Hematopoietic multipotent progenitor cell treated with erythropoietin and hydrocortisone succinate and interleukin-3 and kit ligand, for 15 days (in vitro differentiated cells): Measurements from ENCODE around the gene RAMP3.
"Not testable (repeated sequence)": the region's sequence is repeated elsewhere in the genome, so short reads cannot be mapped to it uniquely, and the experiment has no call there.

ENCODE experiments used
- DNase-seq: peaks from one replicate; pipeline ENCODE4 v3.0.0-alpha.2; 2015; ENCODE audit warnings: low spot score

Gene RAMP3, protein sequence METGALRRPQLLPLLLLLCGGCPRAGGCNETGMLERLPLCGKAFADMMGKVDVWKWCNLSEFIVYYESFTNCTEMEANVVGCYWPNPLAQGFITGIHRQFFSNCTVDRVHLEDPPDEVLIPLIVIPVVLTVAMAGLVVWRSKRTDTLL

DNA sequence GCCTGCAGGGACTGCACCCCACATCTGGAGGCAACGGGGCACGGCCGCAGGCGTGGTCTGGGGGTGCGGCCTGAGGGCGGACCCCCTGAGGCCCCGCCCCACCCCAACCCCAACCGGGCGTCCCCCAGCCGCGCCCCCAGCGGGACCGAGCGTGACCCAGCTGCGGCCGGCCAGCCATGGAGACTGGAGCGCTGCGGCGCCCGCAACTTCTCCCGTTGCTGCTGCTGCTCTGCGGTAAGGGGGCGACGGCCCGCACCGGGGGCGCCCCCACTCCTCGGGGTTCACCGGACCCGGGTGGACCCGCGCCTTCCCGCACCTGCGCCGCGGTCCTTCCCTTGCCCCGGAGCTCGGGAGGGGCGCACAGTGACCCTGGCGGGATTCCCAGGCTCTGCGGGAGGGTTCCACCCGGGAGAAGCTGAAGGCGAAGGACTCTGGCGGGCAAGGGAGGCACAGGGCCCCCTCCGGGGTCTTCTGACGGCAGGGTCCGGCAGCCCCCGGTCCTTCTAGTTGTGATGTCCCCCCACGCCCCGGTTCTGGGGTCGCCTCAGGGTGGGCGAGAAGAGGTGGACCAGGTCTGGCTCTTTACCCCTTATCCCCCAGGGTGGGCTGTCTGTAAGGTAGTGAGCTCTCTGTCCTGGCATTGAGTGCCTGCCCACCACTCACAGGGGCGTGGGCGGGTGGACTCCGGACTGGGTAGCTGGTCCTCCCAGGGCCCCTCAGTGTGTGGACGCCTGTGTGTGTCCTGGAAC, at the start of gene RAMP3:
RAMP3 (plus strand) TSS at position 139 of the 749 bp plus-strand sequence; CDS start at position 177, 38 bp downstream.
- DNase-seq: no peak

DNA sequence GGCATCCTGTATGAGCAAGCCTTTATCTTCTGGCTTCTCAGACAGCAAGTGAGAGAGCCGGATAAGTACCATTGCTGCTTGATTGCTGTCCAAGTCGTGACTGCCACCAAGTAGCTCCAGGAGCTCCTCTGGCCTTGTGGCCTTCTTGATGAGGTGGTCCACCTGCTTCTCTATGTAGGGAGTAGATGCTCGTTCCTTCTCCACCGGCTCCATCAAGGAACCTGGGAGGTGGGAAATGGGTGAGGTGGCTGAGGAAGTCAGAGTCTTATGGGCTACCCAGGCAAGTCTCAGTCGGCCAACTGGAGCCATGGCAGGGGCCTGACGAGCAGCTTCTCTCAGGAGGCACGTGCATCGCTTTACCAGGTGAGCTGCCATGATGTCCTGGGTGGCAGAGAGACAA, 48.7 kb upstream of the RAMP3 start:
- DNase-seq: no peak

DNA sequence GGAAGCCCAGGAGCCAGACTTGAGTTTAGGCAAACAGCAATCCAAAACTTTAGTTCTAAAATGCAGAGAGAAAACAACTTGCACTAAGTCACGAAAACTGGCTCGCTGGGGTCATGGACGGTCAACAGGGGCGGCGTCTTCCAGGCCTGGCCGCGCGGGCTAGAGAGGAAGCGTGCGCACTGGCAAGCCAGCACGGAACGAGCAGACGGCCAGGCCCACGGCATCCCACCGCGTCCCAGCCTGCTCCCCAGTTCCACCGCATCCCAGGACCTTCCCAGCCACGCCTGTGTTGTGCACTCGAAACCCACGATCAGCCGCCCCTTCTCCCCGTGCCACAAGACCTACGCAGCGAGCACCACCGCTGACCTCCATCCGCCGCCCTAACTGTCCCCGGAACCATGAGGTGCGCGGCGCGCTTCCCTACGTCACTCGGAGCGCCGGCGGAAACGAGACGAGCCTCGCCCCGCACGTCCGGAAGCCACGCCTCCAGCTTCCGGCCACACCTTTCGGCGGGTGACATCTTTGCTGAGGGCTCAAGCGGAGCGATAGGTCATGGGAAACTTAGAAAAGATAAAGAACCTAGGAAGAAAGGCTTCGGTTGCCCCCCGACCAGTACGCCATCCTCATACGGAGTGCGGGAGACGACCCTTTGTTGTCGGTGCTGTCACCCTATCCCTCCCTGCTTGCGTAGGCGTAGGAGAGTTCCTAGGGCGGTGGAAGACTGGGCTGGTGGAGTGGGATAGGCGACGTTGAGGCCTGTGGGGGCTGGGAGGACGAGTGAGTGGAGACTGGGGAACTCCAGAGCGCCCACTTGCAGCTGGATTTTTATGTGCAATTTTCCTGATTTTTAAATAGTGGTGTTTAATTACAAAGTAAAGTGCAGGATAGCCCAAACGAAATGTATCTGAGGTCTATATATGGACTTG, 46.0 kb upstream of the RAMP3 start, which contains the start of gene TBRG4:
TBRG4 (minus strand) TSS at position 400 of the 926 bp plus-strand sequence. CDS start 2,460 bp downstream, outside the sequence.
- peak; percentile 95 for DNase-seq

DNA sequence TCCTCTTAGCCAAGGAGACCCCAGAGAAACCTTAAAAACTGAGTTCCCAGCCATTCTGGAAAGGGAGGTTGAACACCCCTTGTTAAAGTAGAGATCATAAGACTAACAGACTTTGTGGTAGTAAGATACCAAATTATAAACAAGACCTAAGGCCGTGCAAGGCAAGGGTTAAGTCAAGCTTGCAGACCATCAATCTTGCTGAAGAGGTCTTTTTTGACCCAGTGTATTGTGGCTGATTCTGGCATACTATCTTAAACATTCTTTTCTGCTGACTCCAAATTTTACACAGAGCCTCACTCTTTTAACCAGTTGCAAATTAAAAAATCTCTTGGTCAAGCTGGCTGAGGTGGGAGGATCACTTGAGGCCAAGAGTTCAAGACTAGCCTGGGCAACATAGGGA, 44.9 kb upstream of the RAMP3 start:
- no peak for DNase-seq

DNA sequence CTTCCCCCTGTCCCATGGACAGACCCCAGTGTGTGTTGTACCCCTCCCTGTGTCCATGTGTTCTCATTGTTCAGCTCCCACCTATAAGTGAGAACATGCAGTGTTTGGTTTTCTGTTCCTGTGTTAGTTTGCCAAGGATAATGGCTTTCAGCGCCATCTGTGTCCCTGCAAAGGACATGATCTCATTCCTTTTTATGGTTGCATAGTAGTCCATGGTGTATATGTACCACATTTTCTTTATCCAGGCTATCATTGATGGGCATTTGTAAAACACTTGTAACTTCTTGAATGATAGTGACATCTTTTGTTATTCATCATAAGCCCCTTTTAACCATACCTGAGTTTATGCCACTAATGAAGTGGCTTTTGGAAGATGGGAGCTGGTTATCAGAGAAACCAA, 43.3 kb upstream of the RAMP3 start:
- not testable (repeated sequence) for DNase-seq

DNA sequence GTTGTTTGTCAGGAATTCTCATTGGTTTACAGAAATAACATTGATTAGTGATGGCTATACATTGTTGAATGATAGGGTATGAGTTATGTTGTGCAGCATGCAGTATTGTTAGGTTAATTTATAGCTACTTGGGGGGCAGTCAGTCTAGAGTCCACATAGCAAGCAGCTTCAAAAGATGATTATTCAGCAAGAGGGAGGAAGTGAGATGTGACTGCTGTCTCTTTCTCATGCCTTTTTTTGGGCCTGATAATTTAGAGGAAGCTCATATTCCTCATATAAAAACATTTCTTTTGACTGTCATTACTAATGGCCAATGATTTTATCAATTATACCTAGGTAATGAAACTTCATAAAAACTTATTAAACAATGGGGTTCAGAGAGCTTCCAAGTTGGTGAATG, 42.7 kb upstream of the RAMP3 start:
- no peak for DNase-seq

DNA sequence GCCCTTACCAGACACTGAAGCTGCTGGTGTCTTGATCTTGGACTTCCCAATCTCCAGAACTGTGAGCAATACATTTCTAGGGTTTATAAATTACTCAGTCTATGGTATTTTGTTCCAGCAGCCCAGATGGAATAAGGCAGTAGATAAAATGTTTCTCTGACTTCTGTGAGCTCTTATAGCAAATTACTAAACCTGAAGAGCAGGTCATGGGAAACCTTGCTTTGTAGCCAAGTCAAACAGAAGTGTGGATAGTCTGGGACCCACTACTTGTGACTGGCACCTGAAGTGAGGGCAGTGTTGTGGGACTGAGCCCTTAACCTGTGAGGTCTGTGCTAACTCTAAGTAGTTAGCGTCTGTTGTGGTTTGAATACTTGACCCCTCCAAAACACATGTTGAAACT, 41.5 kb upstream of the RAMP3 start:
- no peak for DNase-seq

DNA sequence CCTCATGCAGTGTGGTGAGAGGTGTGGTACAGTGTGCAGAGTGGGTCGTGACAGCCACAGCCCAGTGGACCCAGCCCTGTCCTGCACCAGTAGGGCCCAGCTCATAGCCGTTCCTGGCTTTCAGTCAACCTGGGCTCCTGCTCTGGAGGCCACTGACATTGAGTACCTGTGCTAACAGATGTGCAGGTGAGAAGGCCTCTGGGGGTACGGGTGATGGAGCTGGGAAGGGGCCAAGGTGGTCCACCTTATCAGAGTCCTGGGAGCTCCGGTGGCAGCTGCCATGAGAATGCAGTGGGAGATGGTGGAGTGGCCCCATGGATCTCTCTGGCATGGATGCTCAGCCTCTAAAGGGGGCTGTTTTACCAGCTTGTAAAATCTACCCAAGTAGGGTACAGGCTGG, 40.0 kb upstream of the RAMP3 start:
- DNase-seq: no peak

DNA sequence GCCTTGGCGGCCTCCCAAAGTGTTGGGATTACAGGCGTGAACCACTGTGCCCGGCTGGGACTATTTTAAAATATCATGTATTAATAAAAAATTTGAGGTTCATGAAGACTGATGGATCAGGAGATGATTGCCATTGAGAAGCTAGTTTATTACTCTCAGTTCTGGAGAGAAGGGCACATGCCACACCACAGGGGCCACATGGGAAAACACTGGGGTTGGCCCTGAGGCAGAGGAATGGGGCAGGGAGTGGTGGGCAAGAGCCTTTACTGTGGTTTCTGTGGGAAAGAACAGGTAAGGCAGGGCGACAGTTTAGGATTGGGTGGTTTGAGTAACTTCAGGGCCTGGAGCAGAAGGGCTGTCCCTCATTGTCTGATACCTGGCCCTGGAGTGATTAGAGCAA, 39.3 kb upstream of the RAMP3 start:
- DNase-seq: no peak

DNA sequence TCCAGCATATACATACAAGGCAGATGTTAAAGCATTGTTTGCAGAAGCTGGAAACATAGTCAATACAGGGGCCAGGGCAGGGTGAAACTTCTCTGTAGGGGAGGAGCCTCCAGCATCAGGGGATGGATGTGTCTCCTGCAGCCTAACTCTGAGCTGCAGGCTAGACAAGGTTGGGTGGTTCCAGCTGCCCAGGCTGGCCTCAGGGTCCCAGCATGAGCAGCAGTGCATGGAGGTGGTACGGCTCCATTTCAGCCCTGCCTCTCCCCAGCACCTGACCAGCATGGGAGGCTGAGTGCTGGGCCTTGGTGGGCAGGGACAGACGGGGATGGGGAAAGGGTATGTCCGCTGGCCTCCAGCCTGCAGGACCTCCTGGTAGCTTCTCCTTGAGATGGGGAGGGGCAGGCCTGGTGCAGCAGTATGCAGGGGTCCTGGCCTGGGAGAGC, 38.7 kb upstream of the RAMP3 start:
- DNase-seq: no peak

DNA sequence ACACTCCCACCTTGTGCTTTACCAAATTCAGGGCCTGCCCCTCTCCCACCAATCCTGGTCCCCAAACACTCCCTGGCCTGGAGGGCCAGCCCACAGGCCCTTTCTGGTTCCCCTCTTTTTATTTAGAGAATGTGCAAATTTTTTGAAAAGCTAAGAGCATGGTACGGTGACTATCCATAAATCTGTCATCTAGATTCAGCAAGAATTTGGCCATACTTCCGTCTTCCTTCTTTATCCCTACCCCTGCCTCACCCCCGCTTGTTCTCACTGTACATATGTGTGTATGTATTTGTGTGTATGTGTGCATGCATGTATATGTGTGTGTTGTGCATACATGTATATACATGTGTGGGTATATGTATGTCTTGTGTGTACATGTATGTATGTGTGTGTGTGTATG, 38.0 kb upstream of the RAMP3 start:
- no peak for DNase-seq

DNA sequence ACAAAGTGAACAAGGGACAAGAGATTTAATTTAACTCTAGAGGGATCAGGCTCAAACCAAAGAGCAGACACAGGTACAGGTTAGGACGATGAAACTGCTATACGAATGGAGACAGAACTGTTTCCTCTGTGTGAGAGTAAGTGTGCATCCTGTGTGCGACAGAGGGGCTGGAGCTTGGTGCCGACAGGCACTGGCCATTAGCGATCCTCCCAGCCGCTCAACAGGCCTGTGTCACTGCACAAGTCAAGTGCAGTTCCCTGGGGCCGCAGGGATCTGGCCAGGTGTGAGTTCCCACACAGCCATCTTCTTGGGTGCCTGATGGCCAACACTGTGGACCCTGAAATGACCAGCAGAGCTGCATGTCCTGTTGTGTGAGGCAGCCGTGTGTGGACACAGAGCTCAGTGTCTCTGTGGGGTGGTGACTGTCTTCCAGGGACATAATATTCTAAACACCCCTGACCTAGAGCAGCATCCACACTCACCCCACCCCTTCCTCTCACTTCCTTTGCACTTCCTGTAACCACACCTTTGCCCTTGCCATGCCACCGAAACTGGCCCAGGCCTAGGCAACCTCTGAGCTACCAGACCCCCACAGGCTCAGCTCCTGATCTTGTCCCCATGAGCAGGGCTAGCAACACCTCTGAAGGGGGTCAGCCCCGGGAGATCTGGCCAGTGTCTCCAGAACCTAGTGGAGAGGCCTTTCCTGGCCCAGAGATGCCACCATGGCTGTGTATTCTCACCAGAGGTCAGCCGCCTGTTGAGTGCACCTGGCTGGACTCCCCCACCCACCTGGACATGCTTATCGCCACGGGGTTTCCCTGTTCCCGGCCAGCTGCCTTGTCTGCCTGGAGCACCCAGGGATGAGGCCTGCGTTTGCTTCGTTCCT, 34.4 kb upstream of the RAMP3 start:
- DNase-seq: no peak

DNA sequence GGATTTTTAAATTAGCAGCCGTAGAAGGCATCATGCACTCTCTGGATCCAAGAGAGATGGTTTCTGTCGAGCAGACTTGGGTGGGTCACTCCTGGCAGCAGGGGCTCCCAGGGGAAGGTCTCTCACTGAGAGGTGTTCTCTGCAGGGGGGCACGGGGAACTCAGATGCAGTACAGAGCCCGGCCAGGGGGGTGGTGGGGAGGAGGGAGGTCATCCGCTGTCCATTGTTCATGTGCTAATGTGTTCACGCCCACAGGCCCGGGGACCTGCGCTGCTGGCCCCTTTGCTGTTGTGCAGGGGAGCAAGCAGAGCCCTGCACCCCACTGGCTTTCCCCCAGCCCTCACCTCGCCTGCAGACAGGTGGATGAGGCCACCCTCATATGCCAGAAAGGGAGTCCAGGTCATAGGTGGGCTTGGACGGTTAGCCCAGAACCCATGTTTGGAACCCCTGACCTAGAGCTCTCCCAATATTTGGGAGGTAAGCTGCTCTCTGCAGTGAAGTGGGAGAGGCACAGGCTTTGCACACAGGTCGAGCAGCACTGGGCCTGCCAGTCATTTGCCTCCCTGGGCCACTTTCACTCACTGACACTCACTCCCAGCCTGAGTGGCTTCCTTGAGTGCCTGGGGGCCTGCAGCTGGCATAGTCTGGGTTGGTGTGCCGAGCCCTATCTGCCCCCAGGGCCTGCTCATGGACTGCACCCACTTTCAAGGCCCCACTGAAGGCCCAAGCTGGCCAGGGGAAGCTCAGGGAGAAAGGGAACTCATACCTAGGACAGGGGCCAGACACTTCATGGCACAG, 33.5 kb upstream of the RAMP3 start:
- DNase-seq: no peak

DNA sequence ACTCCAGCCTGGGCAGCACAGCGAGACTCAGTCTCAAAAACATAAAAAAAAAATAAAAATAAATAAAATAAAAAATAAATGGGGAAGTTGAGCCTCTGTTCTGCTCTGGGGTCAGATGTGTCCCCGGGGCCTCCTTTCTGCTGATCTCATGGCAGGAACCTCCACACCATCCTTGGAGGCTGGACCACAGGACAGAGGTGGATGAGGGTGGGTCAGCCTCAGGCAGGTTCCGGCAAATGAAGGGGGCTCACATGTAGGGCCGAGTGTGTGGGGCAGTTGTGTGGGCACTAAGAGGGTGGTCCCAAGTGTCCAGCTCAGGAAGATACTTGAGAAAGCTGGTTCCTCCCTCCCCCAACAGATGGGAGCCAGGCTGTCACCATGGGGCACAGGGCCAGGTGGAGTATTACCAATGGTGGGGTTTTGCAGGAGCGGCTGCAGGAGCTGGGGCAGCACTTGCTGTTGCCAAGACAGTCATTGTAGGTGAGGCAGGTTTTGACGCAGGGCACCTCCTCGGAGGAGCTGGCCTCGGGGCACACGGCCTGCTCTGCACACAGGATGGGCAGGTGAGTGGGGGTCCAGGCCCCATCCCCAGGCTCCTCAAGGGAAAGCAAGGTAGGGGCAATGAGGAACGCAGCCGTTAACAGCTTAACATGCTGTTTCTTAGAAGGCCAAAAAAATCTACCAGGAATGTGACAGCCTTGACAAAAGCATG, 32.2 kb upstream of the RAMP3 start:
- no peak for DNase-seq

DNA sequence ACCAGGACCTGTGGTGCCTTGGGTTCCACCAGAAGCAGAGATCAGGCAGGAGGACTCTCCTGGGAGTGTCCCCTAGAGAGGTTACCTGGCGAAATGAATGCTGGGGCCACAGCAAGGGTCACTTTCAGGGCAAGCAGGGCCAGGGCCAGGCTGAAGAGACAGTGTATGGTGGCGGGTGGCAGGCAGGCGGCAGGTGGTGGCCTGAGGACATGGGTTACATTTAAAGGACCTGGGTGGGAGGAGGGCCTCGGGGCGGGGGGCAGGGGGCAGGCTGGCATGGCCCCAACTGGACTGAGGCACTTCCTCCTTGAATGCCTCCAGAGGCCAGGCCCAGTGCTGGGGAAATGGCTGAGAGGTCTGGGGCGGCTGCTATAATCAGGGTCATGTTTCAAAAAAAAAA, 31.4 kb upstream of the RAMP3 start:
- DNase-seq: no peak

DNA sequence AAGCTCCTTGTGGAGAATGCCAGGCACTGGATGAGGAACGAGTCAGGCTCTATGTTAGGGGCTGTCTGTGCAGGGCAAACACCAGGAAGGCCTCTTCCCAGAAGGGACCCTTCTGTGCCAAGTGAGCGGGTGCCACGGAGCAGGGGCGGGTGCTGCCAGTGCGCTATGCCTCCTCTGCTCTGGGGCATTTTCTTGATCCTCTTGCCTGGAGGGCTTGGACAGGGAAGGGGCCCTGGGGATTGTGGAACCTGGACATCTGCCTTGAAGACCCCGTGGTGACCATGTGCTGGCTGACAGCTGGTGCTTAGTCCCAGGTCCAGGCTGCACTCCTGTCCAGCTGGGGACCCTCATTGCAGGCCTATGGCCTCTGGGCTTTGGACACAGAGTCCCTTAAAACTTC, 30.7 kb upstream of the RAMP3 start:
- no peak for DNase-seq

DNA sequence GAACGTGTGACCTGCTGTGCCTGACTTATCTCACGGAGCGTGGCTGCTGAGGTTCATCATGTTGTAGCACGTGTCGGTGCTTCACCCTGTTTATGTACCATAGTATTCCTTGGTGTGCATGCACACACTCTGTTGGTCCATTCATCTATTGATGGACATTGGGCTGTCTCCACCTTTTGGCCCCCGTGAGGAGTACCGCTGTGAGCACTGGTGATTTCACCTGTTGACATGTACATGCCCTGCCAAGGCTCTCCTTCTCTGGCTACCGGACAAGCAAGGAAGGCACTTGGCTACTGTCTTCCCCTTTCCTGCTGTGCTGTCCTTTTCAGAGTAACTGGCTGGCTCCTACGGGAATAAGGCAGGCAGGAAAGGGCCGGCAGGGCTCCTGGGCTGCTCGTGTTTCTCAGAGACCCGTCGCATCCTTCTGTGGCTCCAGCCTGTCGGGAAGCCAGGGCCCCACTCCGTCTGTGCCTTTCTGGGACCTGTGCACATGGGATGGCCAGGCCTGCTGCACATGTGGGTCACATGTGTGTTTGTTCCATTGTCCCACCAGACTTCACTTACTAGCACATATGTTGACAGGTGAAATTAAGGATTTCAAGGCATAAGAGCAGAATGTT, 28.3 kb upstream of the RAMP3 start:
- DNase-seq: no peak

DNA sequence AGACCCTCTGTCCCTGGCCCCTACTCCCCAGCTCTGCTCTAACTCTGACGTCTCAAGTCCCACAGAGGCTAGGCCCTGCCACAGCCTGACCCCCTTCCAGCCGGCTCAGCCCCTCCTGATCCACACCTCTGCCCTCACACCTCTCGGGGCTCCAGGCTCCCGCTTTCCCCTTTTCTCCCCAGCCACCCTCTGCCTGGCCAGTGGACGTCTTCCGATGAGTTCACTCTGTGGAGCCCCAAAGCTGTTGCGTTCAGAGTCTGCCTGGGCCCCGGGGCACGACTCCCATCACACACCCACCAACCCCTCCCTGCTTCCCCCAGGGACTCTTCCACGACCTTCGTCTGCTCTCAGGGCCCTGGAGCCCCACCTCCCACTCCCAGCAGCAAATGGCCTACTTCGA, 27.7 kb upstream of the RAMP3 start:
- no peak for DNase-seq

DNA sequence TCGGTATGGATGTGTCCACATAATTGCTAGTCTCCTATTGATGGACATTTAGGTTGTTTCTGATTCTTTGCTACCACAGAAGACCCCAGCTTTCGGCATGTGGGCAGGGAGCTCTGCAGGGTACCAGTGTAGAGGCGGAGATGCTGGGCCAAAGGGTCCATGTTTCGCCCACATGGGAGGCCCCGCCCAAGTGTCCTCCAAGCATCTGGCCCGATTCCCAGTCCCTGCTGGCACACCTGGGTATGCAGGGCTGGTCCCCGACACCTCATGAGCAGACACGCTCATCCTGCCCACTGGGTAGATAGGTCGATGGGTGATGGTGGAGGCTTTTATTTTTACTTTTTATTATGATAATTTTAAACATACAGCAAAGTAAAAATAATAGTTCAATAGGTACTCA, 26.7 kb upstream of the RAMP3 start:
- no peak for DNase-seq

DNA sequence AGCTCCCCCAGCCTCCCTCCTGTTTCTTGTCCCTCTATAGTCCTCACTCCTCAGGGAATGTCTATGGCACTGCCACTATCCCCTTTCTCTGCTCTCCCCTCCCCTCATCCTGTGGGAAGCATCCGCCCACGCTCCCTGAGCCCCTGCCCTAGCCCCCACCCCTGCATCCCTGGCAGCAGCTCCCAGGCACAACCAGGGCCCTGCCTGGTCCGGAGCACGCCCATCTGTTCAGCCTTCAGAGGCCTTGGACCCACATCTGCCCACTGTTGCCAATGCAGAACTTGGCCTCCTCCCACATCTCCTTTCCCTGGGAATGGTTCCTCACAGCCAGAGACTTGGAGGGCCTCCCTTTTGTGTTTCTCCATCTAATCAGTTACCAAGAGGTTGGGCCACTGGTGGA, 25.7 kb upstream of the RAMP3 start:
- DNase-seq: no peak
